Activated CD8-positive, alpha-beta memory T cell treated with anti-CD3 and anti-CD28 coated beads, Interleukin-2, amount 50 U/mL, for 1 hour (primary cell): ENCODE data around the gene ASL.
"Not testable (repeated sequence)": the region's sequence is repeated elsewhere in the genome, so short reads cannot be mapped to it uniquely, and the experiment has no call there.

Experiments used
- DNase-seq: peaks from one replicate; pipeline ENCODE4 v3.0.0-alpha.2; 2020; ENCODE audit errors: extremely low read depth

The ASL gene

DNA sequence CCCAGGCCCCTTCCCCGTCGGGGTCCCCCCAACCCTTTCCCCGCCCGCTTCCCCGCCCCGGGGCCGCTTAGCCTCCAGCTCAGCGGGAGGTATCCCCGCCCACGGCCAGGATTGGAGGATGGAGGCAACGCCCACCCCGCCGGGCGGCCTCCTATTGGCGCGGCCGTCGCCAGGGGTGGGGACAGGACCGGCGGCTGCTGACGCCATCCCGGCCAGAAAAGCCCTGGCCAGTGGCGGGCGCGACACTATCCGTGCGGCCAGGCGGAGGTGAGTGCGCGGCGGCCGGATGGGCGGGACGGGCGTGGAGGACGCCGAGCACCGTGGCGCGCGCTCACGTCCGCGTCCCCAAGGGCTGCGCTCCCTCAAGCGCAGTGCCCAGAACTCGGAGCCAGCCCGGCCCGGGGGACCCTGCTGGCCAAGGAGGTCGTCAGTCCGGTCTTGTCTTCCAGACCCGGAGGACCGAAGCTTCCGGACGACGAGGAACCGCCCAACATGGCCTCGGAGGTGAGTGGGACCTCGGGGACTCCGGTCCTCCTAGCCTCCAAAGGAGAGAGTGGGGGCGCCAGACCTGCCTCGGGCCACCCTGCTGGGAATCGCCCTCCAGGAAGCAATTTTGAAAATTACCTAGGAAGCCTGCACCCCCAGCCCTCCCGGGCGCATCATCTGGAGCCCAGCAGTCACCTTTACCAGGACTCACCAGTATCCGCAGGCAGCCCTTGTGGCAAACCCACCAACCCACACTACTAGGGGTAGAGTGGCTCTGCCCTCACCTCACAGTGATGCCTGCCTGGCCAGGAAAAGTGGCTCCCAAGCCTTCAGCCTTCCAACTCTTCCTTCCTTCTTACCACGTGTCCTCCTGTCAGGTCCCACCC, at the start of gene ASL:
ASL (plus strand) TSS at position 230 of the 872 bp plus-strand sequence; CDS start at position 493, 263 bp downstream.
- peak; percentile 40 for DNase-seq

DNA sequence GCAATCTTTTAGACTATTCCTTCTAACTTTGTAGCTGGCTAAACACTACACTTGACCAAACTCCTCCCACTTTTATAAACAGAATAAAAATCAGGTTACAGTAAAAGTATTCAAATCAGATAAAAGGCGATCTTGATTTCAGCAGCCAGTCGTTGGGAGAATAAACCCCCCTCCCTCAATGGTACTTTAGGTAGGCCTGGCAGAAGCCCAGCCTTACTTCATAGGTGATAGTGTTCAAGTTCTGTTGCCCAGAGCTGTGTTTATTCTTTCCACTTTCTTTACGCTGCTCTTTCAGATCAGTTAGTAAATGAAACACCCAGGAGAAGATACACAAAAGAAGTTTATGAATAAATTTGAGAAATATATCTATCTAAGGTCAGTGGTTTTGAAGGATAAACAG, 47.3 kb upstream of the ASL start:
- not testable (repeated sequence) for DNase-seq

DNA sequence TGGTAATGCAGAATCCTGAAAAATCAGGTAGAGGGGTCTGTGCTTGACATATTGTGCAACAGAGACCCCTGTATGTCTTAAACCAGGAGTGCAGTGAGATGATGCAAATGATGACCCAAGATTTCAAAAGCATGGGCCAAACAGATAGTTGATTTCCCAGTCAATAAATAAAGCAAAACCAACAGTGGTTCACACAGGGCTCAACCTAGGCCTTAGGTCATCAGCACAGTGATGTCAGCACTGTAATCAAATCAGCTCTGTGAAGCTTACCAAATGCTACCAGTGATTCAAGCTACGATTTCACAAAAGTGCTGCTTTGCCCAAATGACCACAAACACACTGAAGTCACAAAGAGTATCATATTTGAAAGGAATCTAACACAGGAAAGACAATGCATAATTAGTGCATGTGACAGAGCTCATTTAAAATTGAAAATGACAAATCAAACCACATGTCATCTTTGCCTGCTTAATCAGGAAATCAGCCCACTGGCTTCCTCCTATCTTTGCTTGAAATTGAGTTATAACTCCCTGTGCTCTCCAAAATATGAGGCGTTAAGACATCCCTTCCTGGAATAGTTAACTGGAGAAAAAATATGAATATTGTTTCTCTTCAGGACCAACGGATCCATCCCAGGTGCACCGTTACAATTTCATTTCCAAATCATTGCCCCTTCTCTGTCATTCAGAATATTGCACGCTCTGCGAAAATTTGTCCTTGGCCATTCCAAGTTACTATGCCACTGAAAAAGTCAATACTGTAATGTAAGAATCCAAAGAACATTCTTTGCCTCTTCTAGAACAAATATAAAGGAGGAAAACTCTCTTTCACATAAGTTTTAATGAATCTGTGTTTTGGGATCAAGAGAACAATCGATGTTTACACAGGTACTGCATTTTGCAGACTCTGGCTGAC, 41.9 kb upstream of the ASL start:
- no peak for DNase-seq

DNA sequence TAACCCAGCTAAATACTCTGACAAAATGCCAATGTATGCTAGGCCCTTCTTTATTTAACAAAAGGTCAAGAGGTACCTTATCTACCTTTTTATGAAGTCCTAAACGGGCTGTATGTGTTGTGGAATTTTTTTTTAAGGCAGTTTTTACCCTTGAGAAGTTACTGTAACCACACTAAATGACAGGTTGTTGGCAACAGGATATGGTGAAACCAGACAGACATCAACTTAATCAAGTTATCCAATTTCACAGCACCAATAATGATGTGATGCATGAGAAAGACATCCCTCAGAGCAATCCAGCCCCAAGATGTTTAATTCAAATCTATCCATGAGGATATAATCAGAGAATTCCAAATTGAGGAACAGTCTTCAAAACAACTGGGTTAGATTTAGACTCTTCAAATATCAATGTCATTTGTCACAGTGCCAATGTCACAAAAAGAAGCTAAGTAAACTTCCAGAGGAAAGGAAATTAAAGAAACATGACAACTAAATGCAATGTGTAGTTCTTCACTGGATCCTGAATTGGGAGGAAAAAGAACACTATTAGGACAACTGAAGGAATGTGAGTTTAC, 41.1 kb upstream of the ASL start:
- not testable (repeated sequence) for DNase-seq

DNA sequence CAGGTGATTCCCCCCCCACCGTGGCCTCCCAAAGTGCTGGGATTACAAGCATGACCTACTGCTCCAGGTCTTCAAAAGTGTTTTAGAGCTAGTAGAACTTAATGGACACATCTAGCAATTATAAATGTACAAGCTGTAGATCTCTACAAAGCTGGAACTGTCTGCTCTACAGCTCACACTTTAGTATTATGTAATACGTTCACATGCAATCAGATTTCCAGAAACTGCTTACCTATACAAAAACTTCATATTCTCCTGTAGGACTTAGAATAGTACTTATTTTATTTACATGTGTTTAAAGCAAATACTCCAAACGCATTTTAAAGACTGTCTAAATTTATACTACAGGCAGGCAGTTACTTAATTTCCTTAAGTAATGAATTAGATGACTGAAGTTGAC, 39.2 kb upstream of the ASL start:
- DNase-seq: no peak

DNA sequence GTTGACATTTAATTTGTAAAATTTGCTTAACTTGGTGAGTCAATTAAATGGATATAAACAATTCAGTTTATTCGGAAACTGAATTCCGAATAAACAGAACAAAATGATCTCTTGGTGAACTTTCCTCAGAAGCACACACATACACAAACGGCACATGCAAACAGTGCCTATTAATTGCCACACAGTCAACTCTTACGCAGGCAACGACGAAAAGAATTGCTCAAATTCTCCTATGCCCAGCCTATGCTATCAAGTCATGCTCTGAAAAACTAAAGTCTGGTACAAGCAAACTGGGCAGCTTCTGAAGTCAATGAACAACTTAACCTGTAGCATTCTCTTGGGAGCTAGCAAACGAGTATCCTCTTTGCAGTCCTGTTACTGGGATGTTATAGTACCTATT, 38.8 kb upstream of the ASL start:
- DNase-seq: no peak

DNA sequence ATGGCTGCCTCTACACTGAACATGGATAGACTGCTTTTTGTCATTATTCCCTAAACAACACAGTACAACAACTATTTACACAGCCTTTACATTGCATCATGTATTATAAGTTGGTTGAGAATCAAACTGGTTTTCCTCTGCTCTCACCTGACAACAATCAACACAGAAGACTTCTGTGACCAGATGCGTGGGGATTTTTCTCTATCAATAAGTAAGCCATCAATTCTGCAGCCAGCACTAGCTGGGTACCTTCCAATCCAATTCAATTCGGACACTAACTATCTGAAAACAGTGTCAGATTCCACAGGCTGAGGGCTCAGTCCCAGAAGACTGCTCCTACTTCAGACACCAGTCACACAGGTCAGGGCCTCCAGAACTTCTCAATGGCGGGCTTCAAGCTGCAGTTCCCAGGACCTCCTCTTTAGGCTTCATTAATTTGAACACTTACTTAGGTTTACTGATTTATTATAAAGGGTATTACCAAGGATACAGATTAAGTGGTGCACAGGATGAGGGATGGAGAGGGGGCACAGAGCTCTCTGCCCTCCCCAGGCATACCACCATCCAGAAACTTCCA, 36.4 kb upstream of the ASL start:
- DNase-seq: no peak

DNA sequence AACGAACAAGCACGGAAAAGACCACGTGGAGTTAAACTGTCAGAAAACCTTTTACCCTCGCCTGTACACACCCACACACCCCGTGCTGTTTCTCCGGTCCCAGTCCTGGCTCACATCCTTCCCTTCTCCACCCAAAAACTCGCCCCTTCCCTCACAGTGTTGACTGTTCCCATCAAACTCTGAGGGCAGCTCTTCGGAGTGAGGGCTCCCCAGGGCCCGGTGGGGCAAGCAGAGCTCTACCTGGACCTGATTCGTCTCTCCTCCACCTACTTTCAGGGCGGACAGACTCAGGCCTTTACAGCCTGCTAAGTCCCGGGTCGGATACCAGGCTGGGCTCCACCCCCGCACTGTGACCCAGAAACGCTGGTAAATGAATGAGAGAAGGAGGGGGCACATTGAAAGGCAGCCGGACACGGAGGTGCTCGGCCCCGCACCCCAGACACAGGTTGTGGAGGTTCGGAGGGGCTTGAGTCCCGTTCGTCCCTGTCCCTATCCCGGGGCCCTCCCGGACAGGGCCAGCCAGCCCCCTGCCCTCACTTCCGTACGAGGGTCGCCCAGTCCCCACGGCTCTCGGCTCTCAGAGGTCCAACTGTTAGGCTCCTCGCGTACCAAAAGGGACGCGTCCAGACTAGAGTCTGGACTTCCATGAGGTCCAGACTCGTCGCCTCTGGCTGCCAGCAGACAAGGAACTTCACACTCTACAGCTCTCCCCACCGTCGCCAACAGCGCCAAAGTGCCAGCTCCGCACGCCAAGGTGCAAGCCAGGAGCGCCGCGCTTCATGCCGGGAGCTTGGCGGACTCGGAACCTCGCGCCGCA, 31.7 kb upstream of the ASL start:
- DNase-seq: no peak

DNA sequence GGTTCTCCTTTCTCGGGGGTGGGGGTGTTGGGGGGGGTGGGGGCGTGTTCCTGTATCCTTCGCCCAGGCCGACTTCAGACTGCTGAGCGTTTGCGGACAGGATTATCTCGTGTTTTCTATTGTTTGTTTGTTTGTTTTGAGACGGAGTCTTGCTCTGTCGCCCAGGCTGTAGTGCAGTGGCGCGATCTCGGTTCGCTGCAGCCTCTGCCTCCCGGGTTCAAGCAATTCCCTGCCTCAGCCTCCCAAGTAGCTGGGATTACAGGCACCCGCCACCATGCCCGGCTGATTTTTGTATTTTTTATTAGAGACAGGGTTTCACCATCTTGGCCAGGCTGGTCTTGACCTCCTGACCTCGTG, 31.1 kb upstream of the ASL start:
- DNase-seq: not testable (repeated sequence)

DNA sequence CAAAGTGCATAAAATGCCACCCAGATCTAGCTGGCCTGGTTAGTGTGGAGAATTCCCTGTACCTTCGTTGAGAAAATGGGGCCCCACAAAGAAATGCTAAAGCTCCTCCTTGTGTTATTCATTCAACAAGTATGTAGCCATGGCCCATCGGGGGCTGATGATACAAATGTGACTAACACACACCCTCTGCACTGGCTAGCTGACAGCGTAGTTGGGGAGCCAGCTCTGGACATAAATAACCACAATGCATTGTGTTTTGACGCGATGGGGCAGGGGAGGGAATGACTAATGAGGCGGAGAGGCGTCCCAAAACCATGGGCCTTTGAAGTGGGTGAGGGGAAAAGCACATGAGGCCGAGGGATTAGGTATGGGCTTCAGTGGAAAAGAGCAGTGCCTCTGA, 28.2 kb upstream of the ASL start:
- DNase-seq: no peak

DNA sequence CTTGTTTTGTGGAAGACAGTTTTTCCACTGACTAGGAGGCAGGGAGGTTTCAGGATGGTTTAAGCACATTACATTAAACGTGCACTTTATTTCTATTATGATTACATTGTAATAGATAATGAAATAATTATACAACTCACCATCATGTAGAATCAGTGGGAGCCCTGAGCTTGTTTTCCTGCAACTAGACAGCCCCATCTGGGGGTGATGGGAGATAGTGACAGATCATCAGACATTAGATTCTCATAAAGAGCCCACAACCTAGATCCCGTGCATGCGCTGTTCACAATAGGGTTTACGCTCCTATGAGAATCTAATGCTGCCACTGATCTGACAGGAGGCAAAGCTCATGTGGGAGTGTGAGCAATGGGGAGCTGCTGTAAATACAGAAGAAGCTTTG, 25.7 kb upstream of the ASL start:
- DNase-seq: not testable (repeated sequence)

DNA sequence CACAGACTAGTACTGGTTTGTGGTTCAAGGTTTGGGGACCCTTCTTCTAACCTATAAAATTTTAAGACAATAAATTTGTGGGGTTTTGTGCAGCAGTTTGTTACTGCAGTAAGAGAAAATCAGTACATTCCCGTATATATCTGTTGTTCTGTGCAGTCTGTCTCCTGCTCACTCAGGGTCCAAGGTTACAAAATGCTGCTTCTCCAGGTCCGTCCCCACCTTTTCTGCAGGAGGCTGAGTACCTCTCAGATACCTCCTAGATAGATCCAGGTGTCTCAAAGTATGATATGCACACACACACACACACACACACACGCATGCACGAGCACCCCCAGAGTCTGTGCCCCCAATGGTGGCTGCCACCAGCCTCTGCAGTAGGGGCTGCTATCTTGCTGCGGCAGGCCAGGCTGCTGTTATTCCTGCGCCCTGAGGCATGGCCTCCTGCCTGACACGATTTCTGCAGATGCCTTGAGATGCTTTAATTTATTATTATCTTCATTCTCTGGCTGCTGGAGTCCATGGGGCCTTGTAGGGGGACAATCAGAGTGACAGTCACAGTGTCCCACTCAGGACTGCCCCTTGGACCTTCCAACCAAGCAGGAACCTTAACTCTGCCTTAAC, 25.2 kb upstream of the ASL start:
- no peak for DNase-seq

DNA sequence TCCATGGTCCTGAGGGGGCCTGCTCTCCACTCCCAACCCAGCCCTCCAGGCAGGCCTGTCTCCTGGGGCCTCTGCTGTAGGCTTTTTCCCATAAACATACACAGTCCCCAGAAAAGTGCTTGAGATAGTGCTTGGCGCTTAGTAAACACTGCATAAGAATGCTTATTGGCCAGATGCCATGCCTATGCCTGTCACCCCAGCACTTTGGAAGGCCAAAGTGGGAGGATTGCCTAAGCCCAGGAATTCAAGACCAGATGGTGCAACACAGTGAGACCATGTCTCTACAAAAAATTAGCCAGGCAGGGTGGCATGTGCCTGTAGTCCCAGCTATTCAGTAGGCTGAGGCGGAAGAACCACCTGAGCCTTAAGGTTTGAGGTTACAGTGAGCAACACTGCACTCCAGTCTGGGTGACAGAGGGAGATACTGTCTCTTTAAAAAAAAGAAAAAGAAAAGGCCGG, 24.6 kb upstream of the ASL start:
- no peak for DNase-seq

DNA sequence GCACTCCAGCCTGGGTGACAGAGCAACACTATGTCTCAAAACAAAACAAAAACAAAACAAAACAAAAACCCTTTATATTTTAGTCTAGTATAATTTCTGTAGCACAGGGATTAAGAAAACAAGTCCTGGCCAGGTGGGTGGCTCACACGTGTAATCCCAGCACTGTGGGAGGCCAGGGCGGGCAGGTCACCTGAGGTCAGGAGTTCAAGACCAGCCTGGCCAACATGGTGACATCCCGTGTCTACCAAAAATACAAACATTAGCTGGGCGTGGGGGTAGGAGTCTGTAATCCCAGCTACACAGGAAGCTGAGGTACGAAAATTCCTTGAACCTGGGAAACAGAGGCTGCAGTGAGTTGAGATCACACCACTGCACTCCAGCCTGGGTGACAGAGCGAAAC, 23.2 kb upstream of the ASL start:
- DNase-seq: no peak

DNA sequence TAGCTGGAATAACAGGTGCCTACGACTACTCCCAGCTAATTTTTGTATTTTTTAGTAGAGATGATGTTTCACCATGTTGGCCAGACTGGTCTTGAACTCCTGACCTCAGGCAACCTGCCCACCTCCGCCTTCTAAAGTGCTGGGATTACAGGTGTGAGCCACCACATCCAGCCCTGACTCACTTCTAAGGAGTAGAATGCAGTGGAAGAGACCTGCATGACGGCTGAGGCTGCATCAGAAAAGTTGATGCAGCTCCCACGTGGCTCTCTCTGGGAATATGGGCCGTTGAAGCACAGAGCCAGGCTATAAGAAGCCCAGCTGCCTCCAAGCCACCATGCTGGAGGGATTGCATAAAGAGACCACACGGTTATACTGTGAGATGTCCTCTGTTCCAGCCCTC, 21.6 kb upstream of the ASL start:
- DNase-seq: no peak

DNA sequence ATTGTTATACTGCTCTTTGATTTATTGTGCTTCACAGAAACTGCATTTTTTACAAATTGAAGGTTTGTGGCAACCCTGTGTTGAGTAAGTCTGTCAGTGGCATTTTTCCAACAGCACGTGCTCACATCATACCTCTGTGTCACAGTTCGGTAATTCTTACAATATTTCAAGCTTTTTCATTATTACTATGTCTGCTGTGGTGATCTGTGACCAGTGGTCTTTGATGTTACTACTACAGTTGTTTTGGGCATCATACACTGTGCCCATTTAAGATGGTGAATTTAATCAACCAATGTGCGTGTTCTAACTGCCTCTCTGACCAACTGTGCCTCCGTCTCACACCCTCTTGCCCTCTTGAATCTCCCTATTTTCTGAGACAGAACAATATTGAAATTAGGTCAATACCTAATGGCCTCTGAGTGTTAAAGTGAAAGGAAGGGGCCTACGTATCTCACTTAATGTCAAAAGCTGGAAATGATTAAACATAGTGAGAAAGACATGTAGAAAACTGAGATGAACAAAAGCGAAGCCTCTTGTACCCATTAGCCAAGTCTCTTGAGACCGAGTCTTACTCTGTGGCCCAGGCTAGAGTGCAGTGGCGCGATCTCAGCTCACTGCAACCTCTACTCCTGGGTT, 20.2 kb upstream of the ASL start:
- DNase-seq: no peak

DNA sequence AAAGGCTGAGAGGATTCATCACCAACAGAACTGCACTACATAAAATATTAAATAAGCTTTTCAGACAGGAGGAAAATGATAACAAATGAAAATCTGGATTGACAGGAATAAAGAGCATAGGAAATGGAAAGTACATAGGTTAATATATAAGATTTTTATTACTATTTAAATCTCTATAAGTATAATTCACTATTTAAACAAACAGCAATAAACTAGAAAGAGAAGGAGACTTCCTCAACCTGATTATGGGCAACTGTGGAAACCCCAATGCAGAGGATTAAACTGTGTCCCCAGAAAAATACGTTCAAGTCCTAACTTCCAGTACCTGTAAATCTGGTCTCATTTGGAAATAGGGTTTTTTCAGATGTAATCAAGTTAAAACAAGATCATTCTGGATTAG, 14.8 kb upstream of the ASL start:
- DNase-seq: no peak

DNA sequence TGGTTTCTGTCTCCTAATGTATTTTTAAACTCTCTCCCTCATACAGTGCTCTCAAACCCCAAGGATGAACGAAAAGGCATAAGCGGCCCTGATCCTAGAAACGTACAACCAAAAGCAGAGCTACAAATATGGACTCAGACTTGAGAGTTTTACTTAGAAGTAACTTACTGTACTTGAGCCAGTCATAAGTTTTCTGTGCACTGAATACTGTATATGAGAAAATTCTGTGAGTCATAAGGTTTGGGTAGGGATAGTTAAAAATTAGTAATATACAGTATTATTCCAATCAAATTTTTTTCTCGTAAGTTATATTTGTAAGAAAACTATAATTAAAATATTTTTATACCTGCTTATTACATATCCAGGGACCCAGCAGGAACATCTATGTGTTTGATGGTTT, 5.9 kb upstream of the ASL start:
- no peak for DNase-seq

DNA sequence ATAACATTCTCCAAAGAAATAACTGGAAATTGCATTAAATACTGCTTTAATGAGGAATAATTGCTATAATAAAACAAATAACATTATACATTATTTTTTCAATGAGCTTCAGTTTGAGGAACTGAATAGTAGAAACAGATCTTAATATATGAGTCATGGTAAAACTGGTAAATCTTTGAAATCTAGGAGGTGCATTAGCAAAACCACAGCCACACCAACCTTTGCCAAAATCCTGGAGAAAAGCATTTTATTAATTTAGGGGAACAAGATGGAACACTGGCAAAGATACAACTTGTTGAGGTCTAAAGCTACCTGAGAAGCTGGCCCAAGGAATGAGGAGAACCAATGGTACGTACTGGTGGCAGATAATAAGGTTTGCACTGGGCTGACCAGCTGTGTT, 5.4 kb upstream of the ASL start:
- no peak for DNase-seq

DNA sequence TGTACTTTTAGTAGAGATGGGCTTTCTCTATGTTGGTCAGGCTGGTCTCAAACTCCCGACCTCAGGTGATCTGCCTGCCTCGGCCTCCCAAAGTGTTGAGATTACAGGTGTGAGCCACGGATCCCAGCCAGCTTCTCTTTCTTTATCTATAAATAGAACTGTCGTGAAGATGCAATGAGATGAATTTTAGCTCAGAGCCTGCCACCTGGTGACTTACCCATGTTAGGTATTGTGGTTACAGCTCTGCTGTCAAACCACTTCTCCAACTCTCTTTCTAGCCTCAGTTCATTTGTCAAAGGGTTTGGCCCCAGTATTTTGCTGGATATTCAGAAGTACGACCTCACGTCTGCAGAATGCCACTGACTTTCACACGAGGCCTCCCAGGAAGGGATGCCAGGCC, 3.4 kb upstream of the ASL start:
- not testable (repeated sequence) for DNase-seq
